ENCODE data around the gene TESPA1.

DNA sequence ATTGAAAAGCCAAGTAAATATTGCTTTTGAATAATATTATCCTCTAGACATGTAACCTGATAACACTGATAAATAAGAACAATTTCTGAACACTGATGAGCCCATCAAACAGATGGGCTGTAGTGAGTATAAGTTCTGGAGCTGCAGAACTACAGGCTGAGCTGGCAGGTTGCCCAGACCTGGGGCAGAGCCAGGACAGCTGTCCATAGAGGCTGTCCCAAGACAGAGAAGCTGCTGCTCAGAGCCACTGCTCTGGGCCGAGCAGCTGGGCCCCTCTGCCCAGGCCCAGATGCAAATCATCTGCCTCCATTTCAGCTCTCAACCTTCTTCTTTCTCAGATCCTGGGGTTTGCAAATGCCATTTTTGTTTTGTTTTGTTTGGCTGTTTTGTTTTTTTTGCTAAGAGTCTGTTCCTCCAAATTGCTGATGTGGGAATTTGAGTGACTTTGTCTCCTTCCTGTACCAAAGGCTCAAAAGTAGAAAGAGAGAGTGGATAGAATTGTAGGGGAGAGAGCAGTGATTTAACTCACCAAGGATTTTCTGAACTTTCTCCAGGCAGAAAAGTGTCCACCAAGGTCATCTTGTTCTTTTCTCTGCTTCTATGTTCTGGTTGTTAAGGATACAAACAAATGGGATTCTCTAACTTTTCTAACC lies 4.0 kb upstream of the TESPA1 start:
- TF ChIP-seq POLR2A (IDR thresholded peaks at IDR 0.05) = no peak
- TF ChIP-seq, protein P1, sequence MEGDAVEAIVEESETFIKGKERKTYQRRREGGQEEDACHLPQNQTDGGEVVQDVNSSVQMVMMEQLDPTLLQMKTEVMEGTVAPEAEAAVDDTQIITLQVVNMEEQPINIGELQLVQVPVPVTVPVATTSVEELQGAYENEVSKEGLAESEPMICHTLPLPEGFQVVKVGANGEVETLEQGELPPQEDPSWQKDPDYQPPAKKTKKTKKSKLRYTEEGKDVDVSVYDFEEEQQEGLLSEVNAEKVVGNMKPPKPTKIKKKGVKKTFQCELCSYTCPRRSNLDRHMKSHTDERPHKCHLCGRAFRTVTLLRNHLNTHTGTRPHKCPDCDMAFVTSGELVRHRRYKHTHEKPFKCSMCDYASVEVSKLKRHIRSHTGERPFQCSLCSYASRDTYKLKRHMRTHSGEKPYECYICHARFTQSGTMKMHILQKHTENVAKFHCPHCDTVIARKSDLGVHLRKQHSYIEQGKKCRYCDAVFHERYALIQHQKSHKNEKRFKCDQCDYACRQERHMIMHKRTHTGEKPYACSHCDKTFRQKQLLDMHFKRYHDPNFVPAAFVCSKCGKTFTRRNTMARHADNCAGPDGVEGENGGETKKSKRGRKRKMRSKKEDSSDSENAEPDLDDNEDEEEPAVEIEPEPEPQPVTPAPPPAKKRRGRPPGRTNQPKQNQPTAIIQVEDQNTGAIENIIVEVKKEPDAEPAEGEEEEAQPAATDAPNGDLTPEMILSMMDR (IDR thresholded peaks at IDR 0.05) = no peak
